ELR (cell line): ENCODE results near the gene RAB43.

Experiments used
- DNase-seq: peaks from one replicate; pipeline ENCODE4 v3.0.0-alpha.2; 2015; ENCODE audit warnings: low read depth

Gene RAB43

GRCh38 chr3:129038121-129038855 is 83.3 kb downstream of the RAB43 start:
- DNase-seq, result no peak
